C4-2B (cell line): ENCODE data around the gene SREBF1.

Experiments used
- ZFX ChIP-seq: fragments of 450-650 bp; IDR thresholded peaks from 2 replicates; pipeline ENCODE4 v1.6.1; 2017
- TF ChIP-seq, protein P1 (sequence below): fragments of 450-650 bp; conservative IDR thresholded peaks from 2 replicates; pipeline ENCODE4 v1.5.1; 2017; ENCODE audit warnings: mild to moderate bottlenecking

DNA sequence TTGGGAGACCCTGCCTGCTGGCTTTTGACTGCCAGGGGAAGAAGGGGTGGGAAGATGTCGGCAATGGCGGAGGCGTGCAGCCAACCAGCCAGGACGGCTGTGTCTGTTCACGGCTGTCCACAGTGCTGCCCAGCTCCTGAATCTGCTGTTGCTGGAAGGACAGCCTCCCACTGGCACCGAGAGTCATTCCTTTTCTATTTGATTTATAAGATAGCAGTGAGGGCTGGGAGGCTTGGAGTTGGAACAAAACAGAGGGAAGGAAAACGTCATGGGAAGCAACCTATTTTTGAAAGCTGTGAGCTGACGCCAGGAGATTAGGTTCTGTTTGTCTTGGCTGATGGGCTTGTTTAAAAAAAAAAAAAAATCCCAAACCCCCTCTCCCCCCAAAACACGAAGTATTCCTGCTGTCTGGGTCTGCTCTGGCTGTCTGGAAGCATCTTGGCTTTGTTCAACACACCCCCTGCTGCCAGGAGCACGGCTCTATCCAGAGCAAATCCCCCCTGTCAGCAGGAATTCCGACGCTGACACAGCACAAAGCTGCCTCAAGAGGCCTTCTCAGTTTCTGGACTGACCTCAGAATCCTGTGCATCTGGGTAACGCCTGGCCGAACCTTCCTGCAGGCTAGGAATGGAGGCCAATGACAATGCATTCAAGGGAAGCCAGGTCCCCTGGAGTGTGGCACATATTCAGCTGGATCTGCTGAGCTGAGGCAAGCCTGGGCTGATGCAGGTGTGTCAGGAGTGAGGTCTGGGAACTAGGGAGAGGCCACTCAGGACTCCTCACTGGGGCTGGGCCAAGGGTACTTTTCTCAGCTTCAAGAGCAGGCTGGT, 41.0 kb upstream of the SREBF1 start:
- TF ChIP-seq, protein P1, sequence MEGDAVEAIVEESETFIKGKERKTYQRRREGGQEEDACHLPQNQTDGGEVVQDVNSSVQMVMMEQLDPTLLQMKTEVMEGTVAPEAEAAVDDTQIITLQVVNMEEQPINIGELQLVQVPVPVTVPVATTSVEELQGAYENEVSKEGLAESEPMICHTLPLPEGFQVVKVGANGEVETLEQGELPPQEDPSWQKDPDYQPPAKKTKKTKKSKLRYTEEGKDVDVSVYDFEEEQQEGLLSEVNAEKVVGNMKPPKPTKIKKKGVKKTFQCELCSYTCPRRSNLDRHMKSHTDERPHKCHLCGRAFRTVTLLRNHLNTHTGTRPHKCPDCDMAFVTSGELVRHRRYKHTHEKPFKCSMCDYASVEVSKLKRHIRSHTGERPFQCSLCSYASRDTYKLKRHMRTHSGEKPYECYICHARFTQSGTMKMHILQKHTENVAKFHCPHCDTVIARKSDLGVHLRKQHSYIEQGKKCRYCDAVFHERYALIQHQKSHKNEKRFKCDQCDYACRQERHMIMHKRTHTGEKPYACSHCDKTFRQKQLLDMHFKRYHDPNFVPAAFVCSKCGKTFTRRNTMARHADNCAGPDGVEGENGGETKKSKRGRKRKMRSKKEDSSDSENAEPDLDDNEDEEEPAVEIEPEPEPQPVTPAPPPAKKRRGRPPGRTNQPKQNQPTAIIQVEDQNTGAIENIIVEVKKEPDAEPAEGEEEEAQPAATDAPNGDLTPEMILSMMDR = no peak
- no peak for TF ChIP-seq ZFX
